Rectal smooth muscle tissue (tissue), 1 donor: ENCODE measurements around the gene NAGS.
"Not testable (repeated sequence)": the region's sequence is repeated elsewhere in the genome, so short reads cannot be mapped to it uniquely, and the experiment has no call there.

ENCODE experiments used
- H3K27ac ChIP-seq: one replicate; pipeline ENCODE4 v1.7.0; 2013; ENCODE audit warnings: low read depth, low read length, inconsistent platforms
- H3K27me3 ChIP-seq: one replicate; pipeline ENCODE4 v1.7.0; 2013; ENCODE audit warnings: low read length; ENCODE audit not compliant: control insufficient read depth, insufficient read depth
- H3K36me3 ChIP-seq: one replicate; pipeline ENCODE4 v1.7.0; 2013; ENCODE audit warnings: low read length; ENCODE audit not compliant: control insufficient read depth, insufficient read depth
- H3K4me1 ChIP-seq: one replicate; pipeline ENCODE4 v1.7.0; 2013; ENCODE audit warnings: low read length; ENCODE audit not compliant: control insufficient read depth, insufficient read depth
- H3K4me3 ChIP-seq: one replicate; pipeline ENCODE4 v1.7.0; 2013; ENCODE audit warnings: low read length
- H3K9ac ChIP-seq: one replicate; pipeline ENCODE4 v1.7.0; 2013; ENCODE audit warnings: low read length

NAGS gene

DNA sequence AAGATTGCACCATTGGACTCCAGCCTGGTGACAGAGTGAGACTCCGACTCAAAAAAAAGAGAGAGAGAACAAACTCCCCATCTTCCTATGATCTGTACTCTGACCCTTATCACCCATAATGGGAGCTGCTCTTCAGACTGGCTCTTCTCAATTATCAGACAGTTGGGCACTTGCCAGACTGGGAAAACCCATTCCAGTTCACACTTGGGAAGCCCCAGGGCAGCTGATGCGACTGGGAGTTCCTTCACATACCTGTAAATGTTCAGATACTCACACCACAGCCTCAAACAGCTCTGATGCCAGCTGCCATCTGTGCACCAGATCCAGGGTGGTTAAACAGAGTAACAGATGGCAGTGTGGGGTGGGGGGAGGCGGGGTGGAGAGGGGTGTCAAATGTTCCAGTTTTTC is 34.2 kb downstream of the NAGS start:
- no peak overlapping the region for H3K4me3 ChIP-seq
- H3K36me3 ChIP-seq = peaks cover 6% of the 10 kb centered on the region
- H3K4me1 ChIP-seq = peaks cover 15% of the 10 kb centered on the region
- H3K9ac ChIP-seq = no peak overlapping the region
- H3K27ac ChIP-seq = no peak overlapping the region
- H3K27me3 ChIP-seq = no peaks in the 10 kb centered on the region

DNA sequence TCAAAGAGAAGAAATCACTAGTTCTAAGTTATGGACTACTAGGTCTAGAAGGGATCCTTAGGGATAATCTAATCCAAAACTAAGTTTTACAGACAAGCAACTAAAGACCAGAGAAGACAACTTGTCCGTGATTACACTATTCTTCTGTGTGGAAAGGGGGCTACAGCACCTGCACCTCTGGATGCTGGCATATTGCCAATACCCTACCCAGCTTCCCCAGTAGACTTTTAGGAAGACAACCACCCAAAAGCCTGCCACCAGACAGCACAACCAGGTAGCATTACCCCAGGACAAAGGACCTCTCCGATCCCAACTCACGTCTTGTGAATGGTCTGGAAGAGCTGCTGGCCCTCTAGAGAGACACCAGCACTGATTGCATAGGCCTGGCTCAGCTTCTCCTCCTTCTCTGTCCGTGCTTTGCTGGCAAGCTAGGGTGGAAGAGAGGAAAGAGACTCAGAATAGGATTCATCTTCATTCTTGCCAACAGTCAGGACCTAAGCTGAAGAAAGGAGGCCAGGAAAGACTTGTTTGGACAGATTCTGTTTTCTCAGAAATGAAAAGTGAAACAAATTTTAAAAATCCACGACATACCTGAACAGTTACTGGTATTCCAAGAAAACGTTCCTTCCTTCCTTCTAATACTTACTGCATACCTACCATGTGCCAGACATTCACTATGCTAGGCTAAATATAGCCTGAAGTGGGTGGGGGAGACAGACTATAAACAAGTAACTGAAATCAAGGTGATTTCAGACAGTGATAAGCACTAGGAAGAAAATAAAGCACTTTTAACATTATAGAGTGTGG is 35.6 kb downstream of the NAGS start:
- peak overlapping the region; percentile 58 for H3K27ac ChIP-seq
- no peak overlapping the region for H3K9ac ChIP-seq

DNA sequence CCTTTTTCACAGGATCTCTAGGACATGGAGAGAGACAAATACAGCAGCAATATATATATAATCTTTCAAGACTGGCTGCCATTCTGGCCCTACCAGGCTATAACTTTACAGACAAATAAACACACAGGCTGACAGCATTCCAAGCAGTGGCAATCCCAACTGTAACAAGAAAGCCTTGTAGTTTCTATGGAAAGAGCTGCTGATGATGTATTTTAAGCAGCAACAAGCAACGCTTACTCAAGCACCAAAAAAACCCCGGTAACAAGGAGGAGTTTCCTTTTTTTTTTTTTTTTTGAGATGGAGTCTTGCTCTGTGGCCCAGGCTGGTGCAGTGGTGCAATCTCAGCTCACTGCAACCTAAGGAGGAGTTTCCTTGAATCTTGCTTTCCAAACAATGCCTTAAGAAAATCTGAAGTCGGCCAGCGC is 38.9 kb downstream of the NAGS start:
- Histone ChIP-seq H3K36me3 (no peaks in the 10 kb centered on the region), H3K9ac (no peak overlapping the region), H3K4me3 (no peak overlapping the region), H3K27me3 (no peaks in the 10 kb centered on the region), H3K4me1 (peaks cover 18% of the 10 kb centered on the region), H3K27ac (no peak overlapping the region)

More for the DNA sequence above, 35.6 kb downstream of the NAGS start:
- Histone ChIP-seq H3K27me3 (no peaks in the 10 kb centered on the region), H3K36me3 (peaks cover 6% of the 10 kb centered on the region), H3K4me3 (no peak overlapping the region), H3K4me1 (peaks cover 18% of the 10 kb centered on the region)

DNA sequence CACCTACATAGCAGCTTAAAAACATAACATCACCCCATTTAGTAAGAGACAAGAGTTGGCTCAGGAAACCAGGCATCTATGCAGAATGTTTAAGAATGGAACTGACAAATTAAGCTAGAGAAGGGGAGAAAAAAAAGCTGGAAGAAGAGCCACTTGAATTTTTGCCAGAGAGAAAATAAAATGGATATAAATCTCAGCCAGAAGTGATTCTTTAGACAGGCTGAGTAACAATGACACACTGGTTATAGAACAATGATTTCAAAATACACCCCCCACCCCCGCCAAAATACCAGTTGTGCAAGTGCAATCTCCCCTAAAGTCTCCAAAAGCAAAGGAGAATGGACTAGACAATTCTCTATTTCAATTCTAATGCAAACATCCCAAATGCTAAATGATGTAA is 39.6 kb downstream of the NAGS start:
- H3K27ac ChIP-seq = no peak overlapping the region
- H3K9ac ChIP-seq = no peak overlapping the region
- no peaks in the 10 kb centered on the region for H3K27me3 ChIP-seq
- H3K4me1 ChIP-seq = peaks cover 18% of the 10 kb centered on the region
- H3K4me3 ChIP-seq = no peak overlapping the region
- no peaks in the 10 kb centered on the region for H3K36me3 ChIP-seq

DNA sequence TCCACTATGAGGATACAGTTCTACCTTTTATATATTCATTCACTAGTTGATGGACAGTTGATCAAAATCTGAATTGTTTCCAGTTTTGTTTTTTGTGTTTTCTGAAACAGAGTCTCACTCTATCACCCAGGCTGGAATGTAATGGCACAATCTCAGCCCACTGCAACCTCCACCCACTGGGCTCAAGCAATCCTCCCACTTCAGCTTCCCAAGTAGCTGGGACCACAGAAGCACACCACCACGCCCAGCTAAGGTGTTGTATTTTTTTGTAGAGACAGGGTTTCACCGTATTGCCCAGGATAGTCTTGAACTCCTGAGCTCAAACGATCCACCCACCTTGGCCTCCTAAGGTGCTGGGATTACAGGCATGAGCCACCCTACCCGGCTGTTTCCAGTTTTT is 41.1 kb downstream of the NAGS start:
- peaks cover 11% of the 10 kb centered on the region for H3K4me1 ChIP-seq
- H3K36me3 ChIP-seq = peaks cover 3% of the 10 kb centered on the region
- H3K9ac ChIP-seq = no peak overlapping the region

DNA sequence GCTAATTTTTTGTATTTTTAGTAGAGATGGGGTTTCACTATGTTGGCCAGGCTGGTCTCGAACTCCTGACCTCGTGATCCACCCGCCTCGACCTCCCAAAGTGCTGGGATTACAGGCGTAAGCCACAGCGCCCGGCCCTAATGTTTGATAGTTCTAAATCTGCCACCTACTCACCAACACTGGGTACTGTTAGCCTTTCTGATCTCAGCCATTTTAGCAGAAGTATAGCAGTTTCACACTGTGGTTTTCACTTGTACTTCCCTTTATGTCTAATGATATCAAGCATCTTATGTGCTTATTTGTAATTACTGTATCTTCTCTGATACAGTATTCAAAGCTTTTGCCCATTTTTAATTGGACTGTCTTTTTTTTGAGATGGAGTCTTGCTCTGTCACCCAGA is 42.5 kb downstream of the NAGS start:
- H3K4me1 ChIP-seq, H3K27me3 ChIP-seq, H3K27ac ChIP-seq, H3K9ac ChIP-seq, H3K36me3 ChIP-seq, H3K4me3 ChIP-seq: not testable (repeated sequence)

More for the DNA sequence above, 41.1 kb downstream of the NAGS start:
- Histone ChIP-seq H3K27ac (no peak overlapping the region), H3K27me3 (no peaks in the 10 kb centered on the region), H3K4me3 (no peak overlapping the region)

DNA sequence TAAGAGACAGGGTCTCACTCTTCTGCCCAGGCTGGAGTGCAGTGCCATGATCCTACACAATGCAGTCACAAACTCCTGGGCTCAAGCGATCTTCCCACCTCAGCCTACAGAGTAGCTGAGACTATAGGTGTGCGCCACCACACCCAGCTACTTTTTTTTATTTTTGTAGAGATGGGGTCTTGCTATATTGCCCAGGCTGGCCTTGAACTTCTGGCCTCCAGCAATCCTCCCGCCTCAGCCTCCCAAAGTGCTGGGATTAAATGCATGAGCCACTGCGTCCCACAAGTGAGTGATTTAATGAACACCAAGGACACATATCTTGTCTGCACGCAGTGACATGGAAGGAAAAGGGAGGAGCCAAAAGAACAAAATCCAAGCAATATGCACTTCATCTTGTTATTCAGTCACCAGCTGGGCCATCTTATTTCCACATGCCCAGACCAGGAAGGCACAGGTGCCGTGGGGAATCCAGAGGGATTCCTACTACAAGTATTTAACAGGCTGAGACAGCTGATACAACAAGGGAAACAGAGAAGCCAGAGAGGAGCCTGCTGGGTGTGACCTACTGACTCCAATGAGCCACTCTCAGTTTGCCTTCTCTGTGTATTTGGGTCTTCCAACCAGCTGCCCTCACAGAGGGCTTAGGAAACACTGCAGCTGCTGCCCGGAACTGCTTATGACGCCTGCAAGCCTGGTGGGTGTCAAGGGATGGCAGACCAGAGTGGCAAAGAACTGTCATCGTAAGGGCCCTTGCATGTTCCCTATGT is 45.1 kb downstream of the NAGS start:
- Histone ChIP-seq H3K27ac (no peak overlapping the region), H3K36me3 (peaks cover 4% of the 10 kb centered on the region), H3K4me3 (no peak overlapping the region), H3K27me3 (no peaks in the 10 kb centered on the region), H3K9ac (no peak overlapping the region), H3K4me1 (peaks cover 5% of the 10 kb centered on the region)

DNA sequence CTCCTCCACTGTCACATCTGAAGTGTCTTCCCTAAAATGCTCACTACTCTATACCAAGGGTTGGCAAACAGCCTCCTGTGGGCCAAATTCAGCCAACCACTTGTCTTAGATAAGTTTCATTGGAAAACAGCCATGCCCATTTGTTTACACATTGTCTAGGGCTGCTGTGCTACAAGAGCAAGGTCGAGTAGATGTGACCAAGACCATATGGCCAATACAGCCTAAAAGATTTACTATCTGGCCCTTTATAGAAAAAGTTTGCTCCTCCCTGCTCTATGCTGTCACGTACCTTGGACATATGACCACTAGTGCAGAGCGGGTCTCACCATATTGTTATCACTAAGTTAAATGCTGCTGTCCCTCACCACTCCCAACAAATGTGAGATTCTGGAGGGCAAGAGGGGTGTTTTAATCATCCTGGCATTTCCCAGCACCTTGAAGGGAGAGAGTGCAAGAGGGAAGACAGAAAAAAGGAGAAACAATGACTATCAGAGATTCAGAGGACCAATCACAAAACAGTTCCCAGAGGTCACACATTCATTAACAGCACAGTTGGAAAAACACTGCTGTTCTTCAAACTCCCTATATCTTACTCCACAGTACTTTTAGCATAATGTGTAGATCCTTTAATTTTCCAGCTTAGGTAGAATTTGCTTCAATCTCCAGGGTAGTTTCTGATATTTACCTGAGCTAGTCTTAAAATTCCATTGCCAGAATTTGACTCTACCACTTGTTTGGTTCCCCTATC is 48.9 kb downstream of the NAGS start:
- Histone ChIP-seq H3K9ac (no peak overlapping the region), H3K4me1 (peaks cover 5% of the 10 kb centered on the region), H3K27ac (peak overlapping the region; percentile 3), H3K4me3 (no peak overlapping the region), H3K27me3 (no peaks in the 10 kb centered on the region), H3K36me3 (peaks cover 6% of the 10 kb centered on the region)
